Sigmoid colon (tissue), 7 donors: ENCODE data around the gene FBXW12. TPM values are rescaled to one million over a fixed set of nuclear protein-coding genes. Genes with fewer than 3 reads are reported as not detected.
"Not testable (repeated sequence)": the region's sequence is repeated elsewhere in the genome, so short reads cannot be mapped to it uniquely, and the experiment has no call there.

ENCODE experiments used
- DNase-seq: peaks from one replicate; pipeline ENCODE4 v3.0.0-alpha.2; 2019
- H3K27ac ChIP-seq, 4 donors: fragments of 200-600 bp; sonication (generic); one replicate each; pipeline ENCODE4 v1.5.1; 2016 to 2019; ENCODE audit warnings: mild to moderate bottlenecking in 1 of 4
- H3K27me3 ChIP-seq, 3 donors: fragments of 200-600 bp; sonication (generic); one replicate each; pipeline ENCODE4 v1.5.1; 2019; ENCODE audit warnings: mild to moderate bottlenecking in 1 of 3
- H3K36me3 ChIP-seq, 4 donors: fragments of 200-600 bp; sonication (generic); one replicate each; pipeline ENCODE4 v1.5.1; 2016 to 2019
- H3K4me1 ChIP-seq, 4 donors: fragments of 200-600 bp; sonication (generic); one replicate each; pipeline ENCODE4 v1.5.1; 2017 to 2019
- H3K4me3 ChIP-seq, 4 donors: fragments of 200-600 bp; sonication (generic); one replicate each; pipeline ENCODE4 v1.5.1; 2017 to 2019; ENCODE audit warnings: mild to moderate bottlenecking in 2 of 4, moderate library complexity in 1 of 4
- H3K9me3 ChIP-seq, 4 donors: fragments of 200-600 bp in 3 of 4; sonication (generic) in 3 of 4; one replicate each; pipeline versions ENCODE4 v1.5.1 to v1.6.1; 2013 to 2019
- EP300 ChIP-seq, 4 donors: sonication (generic); formaldehyde crosslinking; IDR thresholded peaks; one replicate each; pipeline ENCODE4 v1.6.1; 2017; ENCODE audit warnings: antibody characterized with exemption in 4 of 4
- POLR2A ChIP-seq, 2 donors: fragments of 450-650 bp; IDR thresholded peaks; one replicate each; pipeline ENCODE4 v1.6.1; 2016; ENCODE audit warnings: antibody characterized with exemption in 2 of 2, mild to moderate bottlenecking in 2 of 2, moderate library complexity in 2 of 2
- POLR2AphosphoS5 ChIP-seq, 4 donors: sonication (generic); formaldehyde crosslinking; IDR thresholded peaks; one replicate each; pipeline ENCODE4 v1.6.1; 2017; ENCODE audit warnings: antibody characterized with exemption in 4 of 4
- WGBS, 2 donors: extraction: QIAGEN DNeasy Blood & Tissue Kit; methylation state at CpG; one replicate each; pipeline ENCODE4 v1.1.7; 2013; 5-methylcytosine and 5-hydroxymethylcytosine counted together
- intact Hi-C: fragments of 100-400 bp; cut with DNase I; formaldehyde crosslinking; loops from one replicate; pipeline ENCODE4 v1.15.1; 2023
- polyA plus RNA-seq, 3 donors: library from polyadenylated mRNA; stranded (reverse); fragments of 200-250 nt; gene quantifications; one replicate each; pipeline ENCODE4 v1.2.3, GENCODE V29; 2013
- total RNA-seq, 4 donors: library from RNA; depleted of rRNA; stranded (reverse); fragments of >200 nt; gene quantifications; one replicate each; pipeline ENCODE4 v1.1.0, GENCODE V29; 2016
- TF ChIP-seq, protein P1 (sequence below), 4 experiments: fragments of 450-650 bp in 3 of 4; fragments of 200-600 bp in 1 of 4; IDR thresholded peaks; one replicate each; pipeline ENCODE4 v1.5.1; 2016 to 2019; ENCODE audit warnings: antibody characterized with exemption in 4 of 4, mild to moderate bottlenecking in 3 of 4, moderate library complexity in 2 of 4
- donor health status: healthy with polysubstance abuse.
- donor health status: Bipolar disorder and iron deficiency.
- donor health status: healthy.

Gene FBXW12, protein sequence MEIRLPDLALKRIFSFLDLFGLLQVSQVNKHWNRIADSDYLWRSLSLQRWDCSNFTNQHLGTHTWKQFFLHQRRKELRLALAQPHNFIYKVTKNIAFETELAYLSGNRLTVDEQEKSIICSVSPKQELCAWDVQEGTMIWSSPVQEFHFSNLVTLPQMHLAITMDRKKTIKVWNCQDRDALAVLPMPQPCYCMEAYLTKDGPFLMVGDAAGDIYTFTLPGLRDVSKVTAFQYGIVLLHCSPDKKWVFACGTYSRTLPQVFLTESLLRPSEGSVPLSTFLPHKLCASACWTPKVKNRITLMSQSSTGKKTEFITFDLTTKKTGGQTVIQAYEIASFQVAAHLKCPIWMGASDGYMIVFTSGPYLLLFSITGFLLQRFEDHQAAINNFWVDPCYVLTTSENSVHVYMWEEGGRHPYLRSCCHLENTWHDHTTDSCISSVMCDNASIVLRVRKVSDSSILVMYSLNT
- total RNA-seq = not detected
- not detected for polyA plus RNA-seq

DNA sequence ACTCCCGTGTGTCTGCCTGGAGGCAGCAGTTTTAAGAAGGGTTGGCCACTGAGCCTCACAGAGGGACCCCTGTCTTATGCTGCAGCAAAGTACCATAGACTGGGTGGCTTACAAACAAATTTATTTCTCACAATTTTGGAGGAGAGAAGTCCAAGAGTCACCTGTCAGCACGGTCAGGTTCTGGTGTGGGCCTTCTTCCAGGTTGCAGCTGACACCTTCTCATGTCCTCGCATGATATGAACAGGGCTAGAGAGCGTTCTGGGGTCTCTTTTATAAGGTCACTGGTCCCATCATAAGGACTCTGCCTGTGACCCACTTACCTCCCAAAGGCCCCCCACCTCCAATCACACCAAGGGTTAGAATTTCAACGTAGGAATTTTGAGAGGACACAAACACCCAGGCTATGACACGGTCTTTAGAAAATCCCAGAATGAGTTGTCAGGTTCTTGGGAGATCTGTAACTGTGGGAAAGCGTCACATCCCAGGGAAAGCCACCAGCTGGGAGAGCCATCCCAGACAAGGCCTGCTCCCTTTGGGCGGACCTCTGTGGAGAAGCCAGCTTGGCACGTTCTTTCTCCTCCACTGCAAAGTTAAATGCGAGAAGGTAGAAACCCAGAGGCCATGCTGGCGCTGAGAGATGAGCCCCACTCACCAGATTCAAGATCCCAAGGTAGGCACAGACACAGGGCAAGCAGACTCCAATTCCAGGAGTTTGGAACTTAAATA lies at the start of gene FBXW12:
TSS of gene FBXW12 (plus strand) at position 569 of the 726 bp plus-strand sequence. CDS start 549 bp downstream, outside the sequence.
- H3K27me3 ChIP-seq = no peaks in the 10 kb centered on the region
- no peak within 1 kb of the TSS for H3K4me3 ChIP-seq
- intact Hi-C loops = no loop called here
- TF ChIP-seq EP300 (IDR thresholded peaks at IDR 0.05) (no peak), POLR2A (IDR thresholded peaks at IDR 0.05) (no peak), POLR2AphosphoS5 (IDR thresholded peaks at IDR 0.05) (no peak)
- TF ChIP-seq, protein P1, sequence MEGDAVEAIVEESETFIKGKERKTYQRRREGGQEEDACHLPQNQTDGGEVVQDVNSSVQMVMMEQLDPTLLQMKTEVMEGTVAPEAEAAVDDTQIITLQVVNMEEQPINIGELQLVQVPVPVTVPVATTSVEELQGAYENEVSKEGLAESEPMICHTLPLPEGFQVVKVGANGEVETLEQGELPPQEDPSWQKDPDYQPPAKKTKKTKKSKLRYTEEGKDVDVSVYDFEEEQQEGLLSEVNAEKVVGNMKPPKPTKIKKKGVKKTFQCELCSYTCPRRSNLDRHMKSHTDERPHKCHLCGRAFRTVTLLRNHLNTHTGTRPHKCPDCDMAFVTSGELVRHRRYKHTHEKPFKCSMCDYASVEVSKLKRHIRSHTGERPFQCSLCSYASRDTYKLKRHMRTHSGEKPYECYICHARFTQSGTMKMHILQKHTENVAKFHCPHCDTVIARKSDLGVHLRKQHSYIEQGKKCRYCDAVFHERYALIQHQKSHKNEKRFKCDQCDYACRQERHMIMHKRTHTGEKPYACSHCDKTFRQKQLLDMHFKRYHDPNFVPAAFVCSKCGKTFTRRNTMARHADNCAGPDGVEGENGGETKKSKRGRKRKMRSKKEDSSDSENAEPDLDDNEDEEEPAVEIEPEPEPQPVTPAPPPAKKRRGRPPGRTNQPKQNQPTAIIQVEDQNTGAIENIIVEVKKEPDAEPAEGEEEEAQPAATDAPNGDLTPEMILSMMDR (IDR thresholded peaks at IDR 0.05) = no peak
- DNase-seq = no peak
- H3K4me1 ChIP-seq = no peaks in the 10 kb centered on the region
- WGBS, 2 donors = 89 to 92% methylated on average over 11 of the region's 11 CpGs
- H3K27ac ChIP-seq = no peak within 1 kb of the TSS
- H3K36me3 ChIP-seq = no peaks in the 10 kb centered on the region
- H3K9me3 ChIP-seq = no peaks in the 10 kb centered on the region

DNA sequence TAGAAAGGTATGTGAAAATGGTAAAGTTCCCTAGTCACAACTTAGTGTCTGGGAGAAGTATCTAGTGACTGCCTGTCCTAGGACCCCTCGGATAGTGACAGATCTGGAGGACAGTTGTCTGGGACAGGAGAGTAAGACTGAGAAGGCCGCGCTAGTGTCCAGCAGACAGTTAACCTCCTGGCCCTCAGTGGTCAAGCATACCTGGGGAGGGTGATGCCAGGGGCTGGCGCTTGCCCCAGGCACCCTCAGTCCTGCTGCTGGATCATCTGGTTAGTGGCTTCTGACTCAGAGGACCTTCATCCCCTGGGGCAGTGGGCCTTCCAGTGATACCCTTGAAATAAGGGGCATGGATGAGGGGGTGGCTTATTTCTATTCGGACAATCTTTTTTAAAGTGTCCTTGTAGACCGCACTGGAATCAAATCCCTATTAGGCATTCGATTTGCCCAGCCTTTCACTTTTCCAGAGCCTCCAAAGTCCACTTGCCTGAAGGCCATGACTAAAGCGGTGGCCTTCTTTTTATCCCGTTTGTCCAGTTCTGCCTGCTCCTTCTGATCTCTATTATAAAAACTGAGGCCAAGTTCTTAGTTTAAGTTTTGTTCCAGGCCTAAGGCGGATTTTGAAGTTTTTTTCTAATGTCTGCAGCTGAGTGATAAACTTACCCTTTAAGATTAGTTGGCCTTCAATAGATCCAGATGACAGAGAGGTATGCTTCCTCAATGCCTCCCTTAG lies 40.1 kb upstream of the FBXW12 start:
- H3K9me3 ChIP-seq, H3K4me1 ChIP-seq, intact Hi-C loops, H3K36me3 ChIP-seq, H3K4me3 ChIP-seq, DNase-seq, H3K27me3 ChIP-seq, H3K27ac ChIP-seq: not testable (repeated sequence)
- WGBS, 2 donors = 88 to 97% methylated on average over 10 of the region's 10 CpGs

DNA sequence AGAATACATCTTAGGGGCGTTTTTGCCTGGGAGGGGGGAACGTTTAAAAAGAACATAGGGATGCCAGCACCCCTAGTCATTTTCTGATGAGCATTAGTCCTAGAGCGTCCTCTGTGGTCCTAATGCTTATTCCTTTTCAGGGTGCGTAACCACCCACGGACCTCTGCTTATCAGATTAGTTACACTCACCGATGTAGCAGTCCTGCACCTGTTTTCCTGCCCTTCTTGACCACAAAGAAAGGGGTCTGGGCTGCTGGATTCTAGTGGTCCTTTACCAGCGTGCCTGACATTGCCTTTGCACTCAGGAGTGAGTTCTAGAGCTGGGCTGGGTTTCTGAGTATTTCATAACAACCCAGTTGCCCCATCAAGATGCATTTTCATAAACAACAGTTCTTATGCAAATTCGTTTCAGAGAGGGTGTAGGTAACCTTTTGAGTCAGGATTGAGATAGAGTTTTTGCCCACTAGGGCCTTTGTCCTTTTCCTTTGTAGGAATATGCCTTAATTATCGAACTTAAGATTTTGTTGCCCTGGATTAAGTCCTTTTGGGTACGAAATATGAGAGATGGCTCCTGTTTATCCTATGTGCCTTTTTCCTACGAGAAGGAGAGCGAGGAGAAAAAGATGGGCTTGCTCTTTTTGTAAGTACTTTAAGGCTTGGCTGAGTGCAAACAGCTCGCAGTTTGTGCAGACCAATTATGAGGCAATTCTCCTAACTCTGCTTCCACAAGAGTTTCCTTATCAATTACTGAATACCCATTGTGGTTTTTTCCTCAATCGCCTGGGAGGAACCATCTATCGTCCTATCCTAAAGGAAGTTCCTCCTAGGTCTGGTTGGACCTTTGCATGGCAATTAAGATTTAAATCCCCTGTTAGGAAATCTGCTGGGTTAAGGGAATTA lies 38.4 kb upstream of the FBXW12 start, which contains the start of gene SPINK8:
TSS of gene SPINK8 (minus strand) at position 316 of the 900 bp plus-strand sequence. CDS start 5,320 bp downstream, outside the sequence.
- H3K4me3 ChIP-seq, H3K27me3 ChIP-seq, DNase-seq, H3K4me1 ChIP-seq, H3K36me3 ChIP-seq, H3K9me3 ChIP-seq, intact Hi-C loops, H3K27ac ChIP-seq: not testable (repeated sequence)
- 57 to 69% methylated on average over 15 of the region's 15 CpGs for WGBS, 2 donors

DNA sequence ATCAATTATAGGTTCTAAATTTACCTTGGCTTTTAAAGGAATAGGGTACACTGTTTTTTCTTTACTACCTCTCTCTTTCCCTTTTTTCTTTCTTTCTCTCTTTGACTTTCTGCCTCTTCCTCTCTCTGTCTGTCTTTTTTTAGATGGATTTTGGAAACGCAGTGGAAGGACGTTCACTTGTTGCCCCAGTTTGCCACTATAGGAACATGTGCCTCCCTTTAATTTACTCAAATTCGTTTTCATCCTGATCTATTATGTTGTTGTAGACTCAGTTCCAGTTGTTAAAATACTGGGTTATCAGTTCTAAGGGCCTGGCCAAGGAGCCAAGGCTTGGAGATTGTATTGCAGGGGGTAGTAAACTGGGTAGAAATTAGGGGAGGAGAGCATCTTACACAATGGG lies 37.4 kb upstream of the FBXW12 start:
- intact Hi-C loops = no loop called here
- no peak for DNase-seq
- H3K4me3 ChIP-seq = no peak overlapping the region
- TF ChIP-seq POLR2AphosphoS5 (IDR thresholded peaks at IDR 0.05) (no peak), EP300 (IDR thresholded peaks at IDR 0.05) (no peak), POLR2A (IDR thresholded peaks at IDR 0.05) (no peak)
- TF ChIP-seq, protein P1 (IDR thresholded peaks at IDR 0.05) = no peak
- H3K36me3 ChIP-seq = no peaks in the 10 kb centered on the region
- no peaks in the 10 kb centered on the region for H3K9me3 ChIP-seq
- H3K27ac ChIP-seq = no peak overlapping the region
- no peaks in the 10 kb centered on the region for H3K4me1 ChIP-seq
- 84 to 94% methylated on average over 3 of the region's 3 CpGs for WGBS, 2 donors
- H3K27me3 ChIP-seq = peaks cover 0 to 3% (median 0%) of the 10 kb centered on the region in 3 donors

DNA sequence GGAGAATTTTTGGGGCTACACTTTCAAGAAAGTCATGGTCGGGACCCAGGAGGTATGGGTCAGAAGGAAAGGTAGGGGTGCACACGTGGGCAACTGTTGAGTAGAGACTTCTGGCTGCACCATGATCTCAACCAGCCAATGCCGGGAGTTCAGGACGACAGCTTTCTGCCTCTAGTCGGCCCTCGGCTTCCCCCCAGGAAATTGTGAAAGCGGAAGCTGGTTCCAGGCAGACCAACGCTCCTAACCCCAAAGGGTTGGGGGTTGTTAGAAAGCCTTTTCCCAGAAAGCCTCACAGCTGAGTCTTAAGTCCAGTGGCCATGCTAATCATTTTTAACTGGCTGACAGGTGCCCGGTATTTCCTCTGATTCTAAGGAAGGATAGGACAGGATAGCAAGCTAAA lies 36.7 kb upstream of the FBXW12 start:
- H3K4me3 ChIP-seq, H3K27ac ChIP-seq, DNase-seq, H3K27me3 ChIP-seq, H3K9me3 ChIP-seq, H3K36me3 ChIP-seq, H3K4me1 ChIP-seq, intact Hi-C loops: not testable (repeated sequence)
- WGBS, 2 donors = 80 to 89% methylated on average over 9 of the region's 9 CpGs

DNA sequence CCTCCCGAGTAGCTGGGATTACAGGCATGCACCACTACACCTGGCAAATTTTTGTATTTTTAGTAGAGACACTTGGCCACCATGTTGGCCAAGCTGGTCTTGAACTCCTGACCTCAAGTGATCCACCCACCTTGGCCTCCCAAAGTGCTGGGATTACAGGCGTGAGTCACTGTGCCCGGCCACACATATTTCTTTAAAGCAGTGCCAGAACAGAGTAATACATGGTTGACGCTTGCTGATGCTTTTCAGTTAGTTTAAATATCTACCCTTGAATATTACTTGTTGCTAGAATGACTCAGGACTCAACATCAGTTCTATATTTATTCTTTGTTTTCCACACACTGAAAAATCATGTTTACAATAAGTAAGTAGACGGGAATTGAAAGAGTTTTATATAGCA lies 34.5 kb upstream of the FBXW12 start:
- H3K4me3 ChIP-seq, DNase-seq, intact Hi-C loops, H3K27me3 ChIP-seq, H3K4me1 ChIP-seq, H3K36me3 ChIP-seq, H3K9me3 ChIP-seq, H3K27ac ChIP-seq: not testable (repeated sequence)
- 80 to 84% methylated on average over 5 of the region's 5 CpGs for WGBS, 2 donors
